Skeletal muscle satellite cell (primary cell): ENCODE results near the gene TRA2A.
A peak's percentile ranks its signal among the peaks of the same experiment; 100 is the strongest.
"Not testable (repeated sequence)": the region's sequence is repeated elsewhere in the genome, so short reads cannot be mapped to it uniquely, and the experiment has no call there.

ENCODE experiments used
- H3K27me3 ChIP-seq: 2 replicates; pipeline ENCODE4 v1.7.0; 2013; ENCODE audit warnings: low read length; ENCODE audit not compliant: control insufficient read depth, insufficient read depth
- H3K36me3 ChIP-seq: 2 replicates; pipeline ENCODE4 v1.7.0; 2013; ENCODE audit warnings: mild to moderate bottlenecking, control low read depth, low read length; ENCODE audit not compliant: insufficient read depth
- H3K4me1 ChIP-seq: 2 replicates; pipeline ENCODE4 v1.7.0; 2013; ENCODE audit warnings: low read length; ENCODE audit not compliant: control insufficient read depth, insufficient read depth
- H3K4me2 ChIP-seq: 2 replicates; pipeline ENCODE4 v1.7.0; 2013; ENCODE audit warnings: mild to moderate bottlenecking, low read length
- H3K4me3 ChIP-seq: 2 replicates; pipeline ENCODE4 v1.7.0; 2013; ENCODE audit warnings: low read length
- H3K9ac ChIP-seq: 2 replicates; pipeline ENCODE4 v1.7.0; 2013; ENCODE audit warnings: mild to moderate bottlenecking, low read depth, low read length, moderate library complexity
- H3K9me3 ChIP-seq: replicated peaks from 2 replicates; pipeline ENCODE4 v1.7.0; 2013; ENCODE audit warnings: mild to moderate bottlenecking, control low read depth, low read length

Gene TRA2A

DNA sequence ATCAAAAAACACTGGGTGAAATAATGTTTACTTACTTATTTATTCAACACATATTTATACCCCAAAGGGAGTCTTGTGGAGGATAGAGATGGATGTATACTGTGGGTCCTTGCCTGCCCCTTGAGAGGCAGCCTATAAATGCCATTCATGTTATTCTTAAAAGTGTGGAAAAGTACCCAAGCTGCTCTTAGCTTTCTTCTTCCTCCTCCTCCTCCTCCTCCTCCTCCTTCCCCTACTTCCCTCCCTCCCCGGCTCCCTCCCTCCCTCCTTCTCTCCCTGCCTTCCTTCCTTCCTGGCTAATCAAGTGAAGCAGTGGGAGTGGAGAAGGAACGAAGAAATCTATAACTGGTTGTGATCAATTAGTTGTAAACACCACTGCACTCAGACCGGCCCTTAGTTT lies 40.3 kb downstream of the TRA2A start:
- peak overlapping the region; percentile 85 for H3K4me2 ChIP-seq
- H3K4me1 ChIP-seq, result peaks cover 7% of the 10 kb centered on the region
- no peaks in the 10 kb centered on the region for H3K27me3 ChIP-seq
- no peak overlapping the region for H3K9ac ChIP-seq
- H3K36me3 ChIP-seq, result no peaks in the 10 kb centered on the region
- no peaks in the 10 kb centered on the region for H3K9me3 ChIP-seq
- no peak overlapping the region for H3K4me3 ChIP-seq

DNA sequence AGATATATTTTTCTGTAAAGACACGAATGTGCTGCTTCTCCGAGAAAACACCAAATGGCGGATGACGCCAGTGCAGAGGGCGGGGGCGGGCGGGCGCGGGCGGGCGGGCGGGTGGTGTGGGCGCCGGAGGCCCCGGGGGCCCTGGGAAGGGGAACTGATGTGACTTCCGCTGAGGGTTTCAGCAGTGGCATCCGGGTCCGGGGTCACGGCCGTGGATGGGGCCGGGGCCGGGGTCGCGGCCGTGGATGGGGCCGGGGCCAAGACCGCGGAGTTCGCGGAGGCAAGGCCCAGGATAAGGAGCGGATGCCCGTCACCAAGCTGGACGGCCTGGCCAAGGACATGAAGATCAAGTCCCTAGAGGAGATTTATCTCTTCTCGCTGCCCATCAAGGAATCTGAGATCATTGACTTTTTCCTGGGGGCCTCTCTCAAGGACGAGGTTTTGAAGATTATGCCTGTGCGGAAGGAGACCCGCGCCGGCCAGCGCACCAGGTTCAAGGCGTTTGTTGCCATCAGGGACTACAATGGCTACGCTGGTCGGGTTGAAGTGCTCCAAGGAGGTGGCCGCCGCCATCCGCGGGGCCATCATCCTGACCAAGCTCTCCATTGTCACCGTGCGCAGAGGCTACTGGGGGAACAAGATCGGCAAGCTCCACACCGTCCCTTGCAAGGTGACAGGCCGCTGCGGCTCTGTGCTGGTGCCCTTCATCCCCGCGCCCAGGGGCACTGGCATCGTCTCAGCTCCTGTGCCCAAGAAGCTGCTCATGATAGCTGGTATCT lies 41.2 kb downstream of the TRA2A start:
- peak overlapping the region; percentile 81 for H3K9ac ChIP-seq

DNA sequence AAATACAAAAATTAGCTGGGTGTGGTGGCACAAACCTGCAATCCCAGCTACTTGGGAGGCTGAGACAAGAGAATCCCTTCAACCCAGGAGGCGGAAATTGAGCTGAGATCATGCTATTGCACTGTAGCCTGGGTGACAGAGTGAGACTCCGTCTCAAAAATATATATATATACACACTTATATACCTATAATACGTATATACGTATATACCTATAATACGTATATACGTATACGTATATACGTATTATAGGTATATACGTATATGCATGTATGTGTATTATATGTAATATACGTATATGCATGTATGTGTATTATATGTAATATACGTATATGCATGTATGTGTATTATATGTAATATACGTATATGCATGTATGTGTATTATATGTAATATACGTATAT lies 43.1 kb downstream of the TRA2A start:
- H3K9me3 ChIP-seq, H3K4me2 ChIP-seq, H3K4me1 ChIP-seq, H3K27me3 ChIP-seq, H3K9ac ChIP-seq, H3K4me3 ChIP-seq, H3K36me3 ChIP-seq: not testable (repeated sequence)

More for the DNA sequence above, 41.2 kb downstream of the TRA2A start:
- Histone ChIP-seq H3K4me1 (peaks cover 7% of the 10 kb centered on the region), H3K36me3 (no peaks in the 10 kb centered on the region), H3K9me3 (no peaks in the 10 kb centered on the region), H3K4me3 (peak overlapping the region; percentile 70), H3K27me3 (no peaks in the 10 kb centered on the region), H3K4me2 (peak overlapping the region; percentile 85)

DNA sequence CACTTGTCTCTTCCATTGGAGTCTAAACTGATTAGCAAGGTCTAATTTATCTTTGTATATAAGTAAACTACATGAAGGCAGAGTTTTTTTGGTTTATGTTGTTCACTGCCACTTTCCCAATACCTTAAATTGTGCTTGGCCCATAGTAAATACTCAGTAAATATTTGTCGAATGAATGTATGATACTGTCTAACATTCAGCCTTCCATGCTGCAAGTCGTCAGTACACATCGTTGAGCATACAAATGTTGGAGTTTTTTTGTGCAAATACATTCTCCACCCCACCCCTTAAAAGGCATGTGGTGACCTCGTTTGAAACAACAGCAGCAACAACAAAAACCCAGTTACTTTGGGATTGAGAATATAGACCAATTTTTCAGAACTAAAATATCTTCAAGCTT lies 44.1 kb downstream of the TRA2A start:
- Histone ChIP-seq H3K9me3 (no peaks in the 10 kb centered on the region), H3K9ac (no peak overlapping the region), H3K4me3 (no peak overlapping the region), H3K4me1 (peaks cover 7% of the 10 kb centered on the region), H3K36me3 (no peaks in the 10 kb centered on the region), H3K4me2 (no peak overlapping the region), H3K27me3 (no peaks in the 10 kb centered on the region)

DNA sequence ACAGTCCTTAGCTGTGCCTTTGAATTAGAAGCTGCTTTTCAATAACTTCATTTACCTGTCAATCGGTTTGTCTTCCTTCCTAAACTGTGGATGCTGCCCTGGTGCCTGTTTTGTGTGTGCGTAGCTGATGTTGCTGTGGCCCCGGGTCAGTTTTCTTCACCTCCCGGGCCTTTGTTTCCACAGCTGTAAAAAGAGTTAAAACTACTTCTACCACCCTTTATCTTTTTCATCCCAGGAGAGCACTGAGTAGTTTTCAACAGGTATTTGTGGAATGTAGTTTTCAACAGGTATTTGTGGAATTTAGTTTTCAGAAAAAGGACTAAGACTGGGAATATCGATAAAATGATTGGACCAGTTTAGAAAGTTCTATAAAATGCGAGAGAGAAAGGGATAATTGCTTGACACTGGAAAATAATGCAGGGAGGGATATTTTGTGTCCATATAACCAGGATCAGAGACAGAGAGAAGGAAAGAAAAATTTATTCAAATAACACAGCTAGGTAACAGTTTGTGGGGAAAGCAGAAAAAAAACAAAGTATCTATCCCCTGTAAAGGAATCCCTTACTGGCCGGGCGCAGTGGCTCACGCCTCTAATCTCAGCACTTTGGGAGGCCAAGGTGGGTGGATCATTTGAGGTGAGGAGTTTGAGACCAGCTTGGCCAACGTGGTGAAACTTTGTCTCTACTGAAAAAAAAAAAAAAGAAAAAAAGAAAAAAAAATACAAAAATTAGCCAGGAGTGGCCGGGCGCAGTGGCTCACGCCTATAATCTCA lies 45.6 kb downstream of the TRA2A start:
- H3K9ac ChIP-seq, result no peak overlapping the region
- H3K4me3 ChIP-seq, result no peak overlapping the region
- H3K9me3 ChIP-seq, result no peaks in the 10 kb centered on the region
- no peak overlapping the region for H3K4me2 ChIP-seq
- H3K27me3 ChIP-seq, result no peaks in the 10 kb centered on the region
- H3K4me1 ChIP-seq, result peaks cover 7% of the 10 kb centered on the region
- H3K36me3 ChIP-seq, result no peaks in the 10 kb centered on the region

DNA sequence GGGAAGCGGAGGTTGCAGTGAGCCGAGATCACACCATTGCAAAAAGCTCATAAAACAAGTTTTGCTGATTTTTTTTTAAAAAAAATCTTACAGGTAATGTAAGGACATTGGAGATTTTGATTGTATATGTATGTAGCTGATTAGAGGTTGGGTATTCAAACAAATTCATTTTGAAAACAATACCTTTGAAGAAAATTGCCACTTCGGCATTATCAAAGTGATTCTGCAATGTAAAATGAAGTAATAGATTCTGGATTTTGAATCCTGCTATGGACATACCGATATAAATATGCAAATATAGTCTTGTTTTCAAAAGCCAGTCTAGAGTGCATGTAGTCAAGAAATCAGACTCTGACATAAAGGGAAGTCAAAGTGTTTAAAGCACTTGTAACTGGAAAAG lies 49.1 kb downstream of the TRA2A start:
- H3K4me1 ChIP-seq, result no peaks in the 10 kb centered on the region
- no peaks in the 10 kb centered on the region for H3K36me3 ChIP-seq
- H3K27me3 ChIP-seq, result peaks cover 19% of the 10 kb centered on the region
- H3K9me3 ChIP-seq, result no peaks in the 10 kb centered on the region
- H3K4me3 ChIP-seq, result no peak overlapping the region
- H3K9ac ChIP-seq, result no peak overlapping the region
- no peak overlapping the region for H3K4me2 ChIP-seq

DNA sequence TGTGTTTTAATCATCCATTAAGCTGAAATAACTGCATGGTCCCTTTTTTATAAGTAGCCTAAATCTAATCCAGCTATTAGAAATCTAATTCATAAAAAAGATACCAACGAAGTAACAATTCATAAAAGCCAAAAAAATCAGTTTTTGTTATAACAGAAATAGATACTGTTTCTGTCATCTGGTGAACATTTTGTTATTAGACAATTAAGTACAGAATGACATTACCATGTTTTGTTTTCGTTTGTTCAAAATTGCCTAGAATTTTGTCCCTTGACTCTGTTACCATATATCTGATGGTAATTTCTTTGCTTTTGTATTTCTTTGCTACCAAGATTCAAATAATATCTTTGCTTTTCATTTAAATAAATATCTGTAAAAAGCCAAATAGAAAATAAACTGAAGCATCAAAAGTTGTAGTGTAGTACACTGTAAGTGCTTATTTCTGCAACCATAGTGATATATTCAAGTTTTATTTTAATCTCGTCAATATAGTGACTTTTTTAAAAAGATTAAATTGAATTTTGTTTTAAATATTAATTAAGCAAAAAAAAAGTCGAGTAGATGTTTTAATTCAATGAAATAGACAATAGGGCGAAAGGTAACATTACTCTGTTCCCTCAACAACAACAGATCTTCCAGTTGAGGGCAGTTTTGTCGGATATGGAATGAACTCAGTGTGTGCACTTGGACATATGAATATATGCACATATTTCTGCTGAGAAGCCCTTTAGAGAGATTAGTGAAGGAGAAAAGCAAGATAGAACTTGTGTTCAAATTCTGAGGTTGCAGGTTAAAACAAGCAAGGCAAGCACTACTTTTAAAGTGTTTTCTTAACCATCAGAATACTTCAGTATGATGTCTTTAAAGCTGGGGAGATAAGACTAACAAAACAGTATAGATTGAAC lies 53.6 kb downstream of the TRA2A start:
- Histone ChIP-seq H3K4me2 (no peak overlapping the region), H3K9ac (no peak overlapping the region), H3K4me1 (peaks cover 12% of the 10 kb centered on the region), H3K36me3 (no peaks in the 10 kb centered on the region), H3K9me3 (no peaks in the 10 kb centered on the region), H3K4me3 (no peak overlapping the region), H3K27me3 (peaks cover 52% of the 10 kb centered on the region)

DNA sequence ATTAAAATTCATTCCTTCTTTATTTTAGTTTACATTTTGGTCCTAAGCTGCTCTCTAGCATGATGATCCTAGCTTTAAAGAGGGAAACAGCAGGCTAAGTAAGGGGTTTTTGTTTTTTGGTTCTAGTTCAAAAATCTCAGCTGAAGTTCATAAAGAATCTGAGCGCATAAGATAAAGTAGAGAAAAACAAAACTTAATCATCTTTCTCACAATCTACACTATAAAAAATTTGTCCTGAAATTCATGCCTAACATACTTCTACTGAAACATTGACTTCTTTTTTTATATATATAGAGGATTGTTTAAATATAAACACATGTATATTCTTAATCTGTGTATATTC lies 54.7 kb downstream of the TRA2A start:
- peaks cover 52% of the 10 kb centered on the region for H3K27me3 ChIP-seq

DNA sequence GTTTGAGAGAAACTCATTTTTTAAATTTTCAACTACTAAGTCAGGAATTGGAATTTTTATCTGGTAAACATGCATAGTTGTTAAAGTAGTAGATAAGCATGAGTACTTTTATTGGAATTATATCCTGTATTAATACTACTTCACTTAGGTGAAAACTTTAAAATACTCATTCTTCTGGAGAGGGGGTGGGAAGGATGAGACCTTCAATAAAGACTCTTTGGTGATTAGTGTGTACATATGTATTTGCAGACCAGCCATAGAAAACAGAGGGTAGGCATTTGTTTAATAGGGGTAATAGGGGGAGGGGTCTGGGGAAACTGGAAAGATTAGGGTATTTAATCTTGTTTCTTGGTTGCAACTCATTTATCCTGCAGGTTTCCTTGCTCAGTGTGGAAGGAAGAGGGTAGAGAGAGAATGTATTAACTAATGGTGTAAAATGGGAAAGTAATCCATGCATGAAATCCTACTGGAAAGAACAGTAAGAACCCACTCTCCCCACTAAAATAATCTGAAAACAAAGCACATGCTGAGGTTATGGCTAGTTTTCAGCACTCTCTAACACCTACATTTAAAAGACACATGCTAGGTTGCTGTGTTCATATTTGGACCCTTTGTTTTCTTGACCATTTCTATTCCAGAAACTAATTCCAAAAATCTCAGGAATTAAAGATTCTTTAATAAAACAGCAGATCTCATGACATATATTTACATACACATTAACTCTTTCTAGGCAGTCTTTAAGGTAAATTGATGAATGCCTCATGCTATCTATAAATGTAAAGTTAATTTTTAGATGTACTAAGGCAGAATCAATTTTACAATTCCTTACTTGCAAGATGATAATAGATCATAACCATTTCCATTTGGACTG lies 55.3 kb downstream of the TRA2A start:
- Histone ChIP-seq H3K36me3 (no peaks in the 10 kb centered on the region), H3K4me1 (peaks cover 19% of the 10 kb centered on the region), H3K4me2 (no peak overlapping the region), H3K9me3 (no peaks in the 10 kb centered on the region), H3K9ac (no peak overlapping the region), H3K27me3 (peaks cover 52% of the 10 kb centered on the region), H3K4me3 (no peak overlapping the region)

More for the DNA sequence above, 54.7 kb downstream of the TRA2A start:
- no peak overlapping the region for H3K4me2 ChIP-seq
- no peaks in the 10 kb centered on the region for H3K36me3 ChIP-seq
- no peak overlapping the region for H3K4me3 ChIP-seq
- peaks cover 17% of the 10 kb centered on the region for H3K4me1 ChIP-seq
- no peak overlapping the region for H3K9ac ChIP-seq
- H3K9me3 ChIP-seq, result no peaks in the 10 kb centered on the region

DNA sequence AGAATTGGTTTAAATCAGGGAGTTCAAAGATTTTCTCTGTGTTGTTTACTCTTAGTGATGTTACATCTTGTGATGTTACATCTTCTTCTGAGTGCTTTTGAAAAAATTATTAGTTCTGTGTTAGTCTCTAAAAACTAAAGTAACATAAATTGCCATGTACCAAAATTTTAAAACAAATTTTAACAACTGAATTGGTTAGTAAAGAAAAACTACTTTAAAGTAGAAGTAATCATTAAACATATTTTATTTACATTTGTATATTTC lies 56.3 kb downstream of the TRA2A start:
- Histone ChIP-seq H3K4me1 (peaks cover 21% of the 10 kb centered on the region), H3K4me3 (no peak overlapping the region), H3K4me2 (no peak overlapping the region), H3K9ac (no peak overlapping the region), H3K27me3 (peaks cover 52% of the 10 kb centered on the region), H3K36me3 (no peaks in the 10 kb centered on the region), H3K9me3 (no peaks in the 10 kb centered on the region)
